ENCODE measurements around the gene RFTN1.

Gene RFTN1

DNA sequence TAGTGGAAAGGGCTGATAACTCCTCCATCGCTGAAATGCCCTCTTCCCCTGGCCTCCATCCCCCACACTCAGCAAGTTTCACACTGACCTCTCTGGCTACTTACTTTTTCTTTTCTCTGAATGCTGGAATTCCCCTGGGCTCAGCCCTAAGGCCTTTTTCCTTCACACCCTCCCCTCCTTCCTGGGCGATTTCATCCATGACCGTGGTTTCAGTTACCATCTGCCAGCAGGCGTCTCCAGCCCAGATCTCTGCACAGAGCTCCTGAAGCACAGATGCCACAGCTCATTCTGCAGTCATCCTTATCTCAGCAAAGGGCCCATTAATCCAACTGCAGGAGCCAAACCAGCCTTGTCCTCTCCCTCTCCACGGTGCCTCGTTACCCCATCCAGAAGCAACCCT is 114.0 kb downstream of the RFTN1 start:
- no peak for DNase-seq

DNA sequence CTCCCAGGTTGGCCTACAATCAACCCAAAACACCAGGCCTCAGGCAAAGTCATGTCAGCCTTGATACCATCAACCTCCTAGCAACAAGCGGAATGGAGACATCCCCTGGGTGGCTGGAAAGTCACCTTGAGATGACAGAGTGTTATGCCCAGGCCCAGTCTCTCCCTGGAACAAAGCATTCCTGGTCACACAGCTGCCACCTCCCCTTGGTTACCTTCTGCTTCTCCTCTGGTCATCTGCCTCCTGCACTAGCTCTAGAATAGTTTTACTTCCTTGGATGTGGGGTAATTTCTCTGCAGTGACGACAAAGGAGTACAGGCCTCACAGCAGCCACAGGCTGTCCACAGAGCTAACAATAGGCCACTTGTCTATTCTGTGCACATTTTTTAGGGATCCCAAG is 114.9 kb downstream of the RFTN1 start:
- no peak for DNase-seq

DNA sequence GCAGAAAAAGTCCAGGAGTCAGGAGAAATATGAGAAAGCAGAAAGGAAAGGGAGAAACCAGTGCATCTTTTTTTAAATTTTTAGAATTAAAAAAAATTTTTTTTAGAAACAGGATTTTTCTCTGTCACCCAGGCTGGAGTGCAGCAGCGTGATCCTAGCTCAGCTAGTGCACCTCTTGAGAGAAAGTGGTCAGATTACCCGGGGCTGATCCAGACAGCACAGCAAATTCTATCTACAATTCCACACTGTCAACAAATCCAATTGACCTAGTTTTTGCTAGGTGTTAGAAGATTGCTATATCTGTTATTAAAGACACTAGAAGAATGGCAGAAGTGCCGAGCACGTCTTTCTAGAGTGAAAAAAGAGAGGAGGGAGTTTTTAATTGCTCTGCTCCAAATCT is 117.3 kb downstream of the RFTN1 start:
- no peak for DNase-seq

DNA sequence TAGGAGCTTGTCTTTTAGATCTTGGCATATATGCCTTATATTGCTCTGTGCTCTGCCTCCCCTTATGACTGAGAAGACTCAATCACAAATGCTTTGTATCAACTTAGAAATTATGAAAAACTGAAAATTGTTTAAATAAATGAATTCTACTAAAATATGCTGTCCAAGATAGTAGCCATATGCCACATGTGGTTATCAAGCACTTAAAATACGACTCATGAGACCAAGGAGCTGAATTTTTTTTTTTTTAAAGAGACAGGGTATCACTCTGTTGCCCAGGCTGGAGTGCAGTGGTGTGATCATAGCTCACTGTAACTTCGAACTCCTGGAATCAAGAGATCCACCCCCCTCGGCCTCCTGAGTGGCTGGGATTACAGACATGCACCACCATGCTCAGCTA is 118.3 kb downstream of the RFTN1 start:
- DNase-seq, result no peak

DNA sequence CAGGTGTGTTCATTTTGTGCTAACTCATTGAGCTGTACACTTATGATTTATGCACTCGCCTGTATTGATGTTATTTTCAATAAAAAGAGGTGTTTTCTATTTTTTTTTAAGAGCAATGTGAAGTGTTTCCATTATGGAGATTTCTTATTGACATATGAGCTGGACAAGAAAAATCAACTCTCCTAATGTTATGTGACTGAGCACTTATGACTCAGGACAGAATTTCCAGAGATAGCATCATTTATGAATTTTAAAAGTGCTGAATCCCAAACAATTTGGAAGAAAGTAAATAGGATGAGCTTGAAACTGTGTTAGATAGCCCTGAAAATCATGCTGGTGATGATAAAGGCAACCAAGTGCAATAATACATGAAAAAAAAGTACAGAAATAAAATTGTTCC is 118.9 kb downstream of the RFTN1 start:
- no peak for DNase-seq

DNA sequence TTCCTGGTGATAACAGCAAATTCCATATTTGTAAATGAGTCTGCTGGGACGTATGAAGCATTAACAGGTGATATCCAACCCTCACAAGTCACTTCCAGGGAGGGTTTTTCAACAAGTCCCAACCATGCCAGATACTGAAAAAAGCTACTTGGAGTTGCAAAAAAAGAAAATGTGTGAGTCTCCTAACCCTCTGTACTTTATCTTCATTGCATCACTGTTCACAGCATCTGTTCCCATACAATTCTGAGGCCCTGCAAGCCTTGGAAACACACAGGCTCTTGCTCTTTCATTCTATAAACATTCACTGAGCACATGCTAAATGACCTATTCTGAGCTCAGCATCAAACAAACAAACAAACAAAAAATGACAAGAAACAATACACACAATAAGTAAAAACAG is 120.8 kb downstream of the RFTN1 start:
- no peak for DNase-seq

DNA sequence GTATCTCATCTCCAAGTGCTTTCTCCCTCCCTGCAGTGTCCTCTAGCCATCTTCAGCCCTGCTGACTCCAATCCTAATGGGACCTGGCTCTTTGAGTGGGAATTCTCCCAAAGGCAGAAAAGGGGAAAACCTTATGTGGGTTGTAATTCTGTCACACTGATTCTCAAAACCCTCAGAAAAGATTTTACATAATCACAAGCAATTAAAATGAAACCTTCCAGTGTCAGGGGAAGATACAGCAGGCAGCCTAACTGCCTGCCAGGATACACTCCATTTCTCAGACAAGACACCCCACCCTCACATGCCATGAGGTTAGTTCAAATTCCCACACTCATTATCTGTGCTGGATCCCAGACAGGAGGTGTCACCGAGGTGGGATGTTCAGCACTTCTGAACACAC is 121.4 kb downstream of the RFTN1 start:
- no peak for DNase-seq

DNA sequence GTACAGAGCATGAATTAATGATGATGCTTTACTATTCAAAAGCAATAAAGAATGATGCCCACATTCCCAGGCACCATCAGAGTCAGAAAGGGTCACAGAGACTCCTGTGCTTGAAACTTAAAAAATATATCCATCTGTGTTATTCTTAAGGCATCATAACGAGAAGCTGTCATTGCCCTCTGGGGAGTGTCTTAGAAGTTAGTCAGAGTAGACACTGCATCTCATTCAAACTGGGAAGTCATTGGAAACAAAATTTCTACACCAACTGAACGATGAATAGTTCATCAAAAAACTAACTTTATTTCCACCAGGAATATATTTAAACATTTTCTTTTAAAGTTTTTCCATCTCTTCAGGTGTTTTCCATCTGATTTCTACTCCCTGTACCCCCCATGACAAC is 122.9 kb downstream of the RFTN1 start:
- no peak for DNase-seq

DNA sequence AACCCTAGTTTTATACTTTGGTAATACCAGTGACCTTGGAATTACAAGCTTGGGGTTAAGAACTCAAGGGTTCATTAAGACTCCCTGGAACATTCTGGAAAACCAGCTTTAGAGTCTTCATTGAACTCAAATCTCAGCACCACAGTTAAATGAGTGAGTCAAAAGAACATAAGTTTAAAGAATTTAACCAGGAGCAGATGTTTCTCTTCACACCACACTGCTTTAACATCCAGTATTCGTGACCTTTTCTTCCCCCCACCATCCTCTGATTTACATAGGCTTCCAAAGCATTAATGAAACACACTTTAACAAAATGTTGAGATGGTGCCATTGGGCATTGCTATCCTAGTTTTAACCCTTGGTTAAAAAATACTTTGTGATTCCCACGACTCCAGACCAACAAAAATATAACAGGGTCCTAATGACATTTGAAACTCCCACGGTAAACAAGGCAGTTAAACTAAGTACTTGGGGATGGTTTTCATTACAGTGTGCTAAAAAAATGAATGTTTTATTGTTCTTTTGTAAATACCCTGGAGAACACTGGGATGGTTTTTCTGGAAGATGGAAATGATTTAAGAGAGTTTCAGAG is 124.6 kb downstream of the RFTN1 start:
- no peak for DNase-seq

DNA sequence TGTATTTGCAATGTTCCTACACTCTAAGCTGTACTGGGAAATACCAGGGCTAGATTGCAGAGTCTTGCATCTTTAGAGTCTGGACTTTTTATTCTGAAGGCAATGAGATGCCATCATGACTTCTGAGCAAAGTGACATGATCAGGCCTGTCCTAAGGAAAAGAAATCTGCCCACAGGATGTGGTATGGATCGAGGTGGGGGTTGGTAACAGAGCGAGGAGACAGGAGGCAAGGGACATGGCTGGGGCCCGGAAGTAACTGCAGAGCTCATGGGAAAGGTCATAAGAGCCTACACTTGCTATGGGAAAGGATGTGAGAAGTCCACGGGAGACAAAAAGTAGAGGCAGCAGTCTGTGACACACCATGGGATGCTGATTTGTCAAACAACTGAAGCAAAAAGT is 126.9 kb downstream of the RFTN1 start:
- DNase-seq, result no peak

DNA sequence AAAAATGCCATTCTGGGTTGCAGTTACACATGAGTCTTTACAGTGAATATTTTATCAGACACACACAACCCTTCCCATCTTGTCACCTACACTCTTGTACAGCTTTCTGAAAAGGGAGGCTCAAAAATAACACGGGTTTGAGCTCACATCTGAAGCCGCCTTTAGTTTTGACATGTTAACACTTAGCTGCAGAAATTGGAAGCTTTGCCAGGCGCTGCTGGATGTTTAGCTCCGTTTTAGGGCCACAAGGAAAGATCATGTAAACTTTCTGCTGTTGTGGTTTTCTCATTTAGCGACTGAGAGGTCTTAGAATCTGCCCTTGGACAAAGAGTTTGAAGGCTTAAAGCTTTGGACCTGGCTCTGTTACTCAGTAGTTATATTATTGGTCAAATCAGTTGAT is 128.3 kb downstream of the RFTN1 start:
- no peak for DNase-seq

DNA sequence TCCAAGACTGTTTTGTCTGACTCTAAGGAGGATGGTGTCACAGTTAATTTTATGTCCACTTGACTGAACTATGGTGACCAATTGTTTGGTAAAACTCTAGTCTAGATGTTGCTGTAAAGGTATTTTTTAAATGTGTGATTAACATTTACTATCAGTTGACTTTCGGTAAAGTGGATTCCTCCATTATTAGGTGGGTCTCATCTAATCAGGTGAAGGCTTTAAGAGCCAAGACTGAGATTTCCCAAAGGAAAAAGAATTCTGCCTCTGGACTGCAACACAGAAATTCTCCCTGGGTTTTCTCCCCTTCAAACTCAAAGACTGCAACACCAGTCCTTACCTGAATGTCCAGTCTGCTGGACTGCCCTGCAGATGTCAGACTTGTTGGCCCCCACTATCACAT is 129.6 kb downstream of the RFTN1 start:
- DNase-seq, result no peak

DNA sequence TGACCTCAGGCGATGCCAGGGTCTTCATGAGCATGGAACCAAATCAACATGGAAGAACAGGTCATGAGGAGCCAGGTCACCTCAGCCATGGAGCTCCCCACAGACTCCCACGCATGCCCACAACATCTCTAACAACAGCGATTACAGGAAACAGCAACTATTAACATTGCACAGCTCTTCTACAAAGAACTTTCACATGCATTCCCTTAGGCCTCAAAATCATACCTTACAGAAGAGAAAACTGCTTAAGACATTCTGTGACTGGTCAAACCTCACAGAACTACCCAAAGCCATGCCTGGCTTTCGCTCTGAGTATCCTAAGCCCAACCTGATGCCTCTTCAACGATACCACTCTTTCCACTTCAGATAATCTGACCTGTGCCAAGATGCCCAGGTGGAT is 130.7 kb downstream of the RFTN1 start:
- no peak for DNase-seq

DNA sequence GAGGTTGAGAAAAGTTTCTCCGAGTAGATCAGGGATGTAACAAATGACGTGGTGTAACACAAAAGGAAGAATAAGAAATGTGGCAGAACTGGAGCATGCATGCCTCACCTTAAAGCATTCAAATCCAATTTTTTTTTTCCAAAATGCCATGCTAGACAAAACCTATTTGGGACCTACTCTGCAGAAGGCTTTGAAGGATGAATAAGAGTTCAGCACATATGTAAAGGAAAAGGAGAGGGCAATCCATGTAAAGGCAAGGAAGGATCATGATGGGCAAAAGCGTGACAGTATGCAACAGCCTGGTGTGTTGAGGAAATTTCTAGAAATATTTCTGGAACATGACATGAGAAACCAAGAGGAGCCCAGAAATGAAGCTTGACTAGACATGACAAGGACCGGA is 132.1 kb downstream of the RFTN1 start:
- no peak for DNase-seq

DNA sequence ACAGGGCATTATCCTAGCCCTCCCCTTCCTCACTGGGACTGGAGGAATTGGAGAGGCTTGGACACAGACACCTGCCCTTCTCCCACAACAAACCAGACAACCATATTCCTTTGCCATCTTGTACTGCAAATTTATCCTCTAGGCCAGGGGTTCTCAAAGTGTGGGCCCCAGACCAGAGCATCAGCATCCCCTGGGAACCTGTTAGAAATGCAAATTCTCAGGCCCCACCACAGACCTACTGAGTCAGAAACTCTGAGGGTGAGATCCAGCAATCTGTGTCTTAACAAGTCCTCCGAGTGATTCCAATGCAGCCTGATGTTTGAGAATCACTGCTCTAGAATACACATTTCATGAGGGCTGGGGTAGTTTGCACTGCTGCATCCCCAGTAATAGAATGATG is 133.1 kb downstream of the RFTN1 start:
- DNase-seq, result no peak

DNA sequence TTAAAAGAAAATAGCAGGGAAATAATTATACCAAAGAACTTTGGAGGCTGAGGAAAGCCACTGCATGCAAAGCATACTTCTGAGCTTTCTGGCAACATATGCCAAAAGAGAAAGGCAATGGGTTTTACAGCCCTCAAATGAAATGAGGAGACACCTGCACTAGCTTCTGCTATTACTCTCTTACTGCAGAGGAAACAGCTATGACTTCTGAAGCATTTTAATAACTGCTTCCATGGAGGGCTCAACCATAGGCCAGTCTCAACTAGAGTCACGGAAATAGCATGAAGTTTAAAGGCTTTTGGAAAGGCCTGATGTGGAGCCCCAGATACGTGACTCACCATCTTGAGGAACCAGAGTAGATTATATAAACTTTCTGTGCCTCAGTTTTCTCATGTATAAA is 133.7 kb downstream of the RFTN1 start:
- no peak for DNase-seq

DNA sequence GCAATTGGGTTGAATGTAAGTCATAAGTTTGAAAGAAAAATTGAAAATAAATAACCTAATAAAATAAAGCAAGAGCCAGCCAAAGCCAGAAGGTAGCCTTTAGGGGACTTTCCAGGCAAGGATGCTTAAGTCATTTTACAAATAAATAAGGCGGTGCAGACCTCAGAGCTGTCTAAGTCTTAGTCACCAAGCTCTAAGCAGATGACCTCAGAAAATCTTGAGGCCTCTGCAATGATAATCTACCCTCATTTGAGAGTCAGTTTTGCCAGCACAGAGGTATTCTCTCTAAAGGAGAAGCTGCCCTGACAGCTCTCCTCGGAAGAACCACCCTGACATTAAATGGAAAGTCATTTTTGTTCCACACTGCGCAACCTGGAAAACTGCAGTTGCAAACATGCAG is 134.6 kb downstream of the RFTN1 start:
- DNase-seq, result no peak

DNA sequence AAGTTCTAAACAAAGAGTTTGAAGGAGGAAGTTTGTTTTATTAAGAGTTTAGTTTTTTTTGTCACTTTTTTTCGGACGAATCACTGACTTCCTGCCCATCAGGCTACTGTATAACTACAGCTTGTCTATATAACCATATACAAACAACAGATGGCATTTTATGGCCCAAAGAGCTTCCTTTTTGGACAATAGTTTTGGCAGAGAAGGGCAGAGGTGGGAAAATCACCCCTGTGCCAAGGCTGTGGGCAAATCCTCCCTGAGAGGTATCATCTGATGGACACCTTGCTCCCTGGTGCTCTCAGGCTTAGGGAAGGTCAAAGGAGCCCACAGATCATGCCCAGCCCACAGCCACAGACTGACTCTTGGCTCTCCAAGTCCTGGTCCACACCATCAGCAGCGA is 135.1 kb downstream of the RFTN1 start:
- no peak for DNase-seq

DNA sequence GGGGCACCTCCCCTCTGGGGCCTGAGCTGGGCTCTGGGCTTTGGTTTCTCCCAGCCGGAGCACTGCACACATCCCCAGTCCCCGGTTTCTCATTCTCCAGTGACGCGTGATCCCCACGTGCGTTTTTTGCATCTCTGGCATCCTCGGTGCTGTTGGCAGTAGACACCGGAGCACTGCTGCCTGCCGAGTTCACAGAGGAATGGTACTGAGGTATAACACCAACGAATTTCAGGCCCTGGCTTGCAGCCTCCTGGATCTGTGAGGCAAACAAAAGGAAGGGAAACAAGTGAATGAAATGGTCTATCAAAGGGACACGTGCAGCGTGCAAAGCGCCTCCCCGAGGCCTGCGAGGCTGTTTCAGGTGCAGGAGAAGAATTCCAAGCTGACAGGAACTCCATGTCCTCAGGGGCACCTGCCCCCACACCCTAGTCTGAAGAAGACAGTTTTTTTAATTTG is 135.6 kb downstream of the RFTN1 start:
- no peak for DNase-seq

DNA sequence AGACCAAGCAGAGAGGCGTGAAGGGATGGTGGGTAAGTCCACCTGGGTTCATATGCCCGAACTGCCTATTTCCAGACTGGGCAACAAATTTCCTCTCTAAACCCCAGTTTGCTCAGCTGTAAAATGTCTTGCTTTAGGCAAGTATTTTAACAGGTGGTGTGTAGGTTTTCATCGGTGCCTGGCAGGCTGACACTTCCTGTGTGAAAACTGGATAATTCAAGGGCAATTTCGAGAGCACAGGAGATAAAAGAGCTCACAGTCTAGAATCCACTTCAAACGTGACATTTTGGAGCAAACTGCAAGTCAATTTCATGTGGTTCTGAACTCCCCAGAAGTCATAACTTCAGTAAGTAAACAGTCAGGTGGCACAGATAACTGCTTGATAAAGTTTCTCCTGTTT is 136.3 kb downstream of the RFTN1 start:
- peak; percentile 30 for DNase-seq

DNA sequence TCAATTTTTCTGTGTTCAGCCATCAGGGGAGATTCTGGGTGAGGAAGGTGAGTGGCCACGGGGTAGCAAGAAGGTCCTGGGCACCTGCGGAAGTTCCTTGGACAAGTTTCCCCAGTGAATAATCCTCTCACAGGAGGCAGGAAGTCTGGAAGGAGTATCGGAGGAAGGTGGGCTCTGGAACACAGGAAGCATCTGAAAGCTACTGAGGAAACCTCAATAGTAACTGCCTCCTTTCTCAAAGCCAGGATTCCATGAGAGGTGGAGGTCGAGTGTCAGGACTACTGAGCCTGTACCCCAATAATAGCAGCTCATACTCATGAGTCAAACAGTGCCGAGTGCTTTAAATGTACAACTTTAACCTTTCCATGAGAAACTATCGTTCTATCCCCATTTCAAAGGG is 137.6 kb downstream of the RFTN1 start:
- DNase-seq, result no peak

DNA sequence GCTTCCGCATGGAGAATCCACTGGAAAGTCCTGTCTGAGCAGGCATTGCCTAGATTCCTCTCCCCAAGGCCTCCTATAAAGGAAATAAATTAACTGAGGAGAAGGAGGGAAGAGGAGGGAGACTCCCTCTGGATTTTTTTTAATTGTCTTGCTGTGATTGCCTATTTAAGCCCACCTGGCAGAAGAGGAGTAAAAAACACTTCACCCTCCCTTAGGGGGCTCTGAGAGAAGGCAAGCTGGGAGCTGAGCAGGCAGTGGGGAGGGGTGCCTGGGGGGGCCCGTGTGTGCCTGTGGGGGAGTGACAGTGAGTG is 138.6 kb downstream of the RFTN1 start:
- DNase-seq, result no peak

DNA sequence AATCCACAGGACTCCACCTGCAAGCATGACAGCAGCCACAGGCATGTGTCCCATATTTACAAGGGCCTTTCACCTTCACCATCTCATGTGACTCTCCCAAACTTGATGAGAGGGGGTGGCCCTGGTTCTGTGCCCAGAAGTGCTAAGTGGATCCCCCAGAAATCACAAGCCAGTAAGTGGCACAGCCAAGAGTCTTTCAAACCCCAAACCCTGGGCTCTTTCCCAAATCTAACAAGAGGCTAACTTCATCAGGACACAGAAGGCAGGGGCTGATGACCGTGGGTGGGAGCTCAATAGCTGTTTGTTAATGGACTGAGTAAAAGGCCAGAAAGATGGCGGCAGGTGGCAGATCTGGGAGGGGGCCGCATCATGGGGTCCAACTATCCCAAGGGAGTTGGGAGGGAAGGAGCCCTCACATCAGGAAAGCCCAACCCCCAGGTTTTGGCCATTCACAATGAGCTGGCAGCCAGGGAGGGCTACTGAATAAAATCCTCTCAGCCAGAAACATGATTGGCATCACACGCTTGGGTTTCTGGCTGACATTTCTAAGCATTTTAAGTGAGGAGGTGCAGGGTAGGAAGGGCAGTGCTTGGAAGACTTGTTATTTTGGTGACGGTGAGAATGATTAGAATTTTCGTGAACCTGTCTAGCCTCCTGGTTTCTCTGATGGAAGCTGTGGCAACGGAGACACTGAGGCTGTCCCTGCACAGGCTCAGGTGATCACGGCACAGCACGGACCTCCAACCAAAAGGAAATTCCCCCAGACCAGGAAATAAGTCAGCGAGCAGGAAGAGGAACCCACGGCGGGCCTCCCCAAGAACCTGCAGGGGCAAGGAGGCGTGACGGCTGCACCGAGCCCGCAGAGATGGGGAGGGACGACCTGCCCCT is 139.2 kb downstream of the RFTN1 start:
- no peak for DNase-seq

DNA sequence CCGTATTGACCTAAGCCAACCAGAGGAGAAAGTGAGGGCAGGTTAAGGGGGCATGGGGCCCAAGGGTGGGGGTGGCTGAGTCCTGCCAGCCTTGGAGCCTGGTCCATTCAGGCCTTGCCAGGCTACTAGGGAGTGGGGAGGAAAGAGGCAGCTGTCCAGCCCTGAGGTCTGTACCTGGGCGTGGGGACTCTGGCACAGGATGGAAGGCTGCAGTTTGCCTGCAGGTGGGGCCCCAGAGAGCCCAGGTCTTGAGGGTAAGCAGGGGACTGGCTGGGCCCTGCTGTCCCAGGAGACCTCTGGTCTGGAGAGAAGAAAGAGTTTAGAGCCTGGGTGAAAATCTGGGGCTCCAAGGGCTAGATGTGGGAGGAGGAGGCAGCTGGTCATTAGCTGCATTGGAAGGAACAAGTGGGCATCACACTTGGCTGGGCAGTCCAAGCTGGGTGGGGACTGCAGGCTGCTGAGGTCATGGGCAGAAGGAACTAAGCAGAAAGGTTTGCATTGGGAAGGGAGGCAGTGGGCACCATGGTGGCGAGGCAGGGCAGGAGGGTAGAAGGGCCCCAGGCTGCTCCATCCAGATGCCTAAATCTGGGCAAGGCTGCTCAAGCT is 140.1 kb downstream of the RFTN1 start:
- DNase-seq, result no peak

Measured in activated gamma-delta T cell treated with Interleukin-2 at 50 U/mL for 16 hours (primary cell).